ENCODE results near the gene NRAS. TPM values are rescaled to one million over a fixed set of nuclear protein-coding genes. Genes with fewer than 3 reads are reported as not detected.

Gene NRAS
- total and polyA plus RNA-seq, 2 donors (not counting 1 experiment from before 2014, with no cell fraction given) = 31.0 to 62.3 TPM

- no peak for DNase-seq (ENCODE audit: low read depth in 2 of 2)
- Histone ChIP-seq H3K27ac (ENCODE audit: insufficient read depth, low read length) (no peak overlapping the region), H3K9me3 (ENCODE audit: control insufficient read depth, insufficient read depth, low read depth, low read length) (no peaks in the 10 kb centered on the region), H3K9ac (ENCODE audit: insufficient read depth, low read length) (no peak overlapping the region), H3K4me2 (ENCODE audit: extremely low read depth, insufficient read depth, low read length) (no peak overlapping the region), H2AFZ (ENCODE audit: low read length) (no peak overlapping the region), H3K4me3 (replicated peaks in 1 of 4; ENCODE audit: control extremely low read depth in 1 of 4, insufficient read depth in 1 of 4, low read depth in 3 of 4, low read length in 4 of 4) (no peak overlapping the region), H3K4me1 (ENCODE audit: control insufficient read depth, extremely low read depth, insufficient read depth, low read length) (no peaks in the 10 kb centered on the region), H4K20me1 (ENCODE audit: control insufficient read depth, extremely low read depth, insufficient read depth, low read length) (no peaks in the 10 kb centered on the region), H3K36me3 (ENCODE audit: control insufficient read depth, insufficient read depth, low read length) (no peaks in the 10 kb centered on the region), H3K79me2 (ENCODE audit: control insufficient read depth, insufficient read depth, low read length) (no peaks in the 10 kb centered on the region), H3K27me3 (ENCODE audit: control insufficient read depth, insufficient read depth, low read length) (peaks cover 10% of the 10 kb centered on the region)
- no peak for TF ChIP-seq CTCF (conservative IDR thresholded peaks at IDR 0.05 in 1 of 2, IDR thresholded peaks at IDR 0.05 in 1 of 2; ENCODE audit: low read depth in 1 of 2, low read length in 2 of 2)
- no peak for TF ChIP-seq EZH2 (IDR thresholded peaks at IDR 0.05; ENCODE audit: low read length, missing control alignments)
Measured at GRCh38 chr1:114677691-114678090, 38.9 kb downstream of the NRAS start.

GRCh38 chr1:114676115-114676514 lies 40.5 kb downstream of the NRAS start:
- Histone ChIP-seq H3K9me3 (ENCODE audit: control insufficient read depth, insufficient read depth, low read depth, low read length) (no peaks in the 10 kb centered on the region), H3K4me3 (replicated peaks in 1 of 4; ENCODE audit: control extremely low read depth in 1 of 4, insufficient read depth in 1 of 4, low read depth in 3 of 4, low read length in 4 of 4) (no peak overlapping the region), H3K9ac (ENCODE audit: insufficient read depth, low read length) (no peak overlapping the region), H3K4me1 (ENCODE audit: control insufficient read depth, extremely low read depth, insufficient read depth, low read length) (no peaks in the 10 kb centered on the region), H3K4me2 (ENCODE audit: extremely low read depth, insufficient read depth, low read length) (no peak overlapping the region), H3K79me2 (ENCODE audit: control insufficient read depth, insufficient read depth, low read length) (no peaks in the 10 kb centered on the region), H3K27ac (ENCODE audit: insufficient read depth, low read length) (no peak overlapping the region), H2AFZ (ENCODE audit: low read length) (no peak overlapping the region), H3K27me3 (ENCODE audit: control insufficient read depth, insufficient read depth, low read length) (peaks cover 10% of the 10 kb centered on the region), H3K36me3 (ENCODE audit: control insufficient read depth, insufficient read depth, low read length) (no peaks in the 10 kb centered on the region), H4K20me1 (ENCODE audit: control insufficient read depth, extremely low read depth, insufficient read depth, low read length) (no peaks in the 10 kb centered on the region)
- TF ChIP-seq CTCF (conservative IDR thresholded peaks at IDR 0.05 in 1 of 2, IDR thresholded peaks at IDR 0.05 in 1 of 2; ENCODE audit: low read depth in 1 of 2, low read length in 2 of 2) = no peak
- no peak for TF ChIP-seq EZH2 (IDR thresholded peaks at IDR 0.05; ENCODE audit: low read length, missing control alignments)
- no peak for DNase-seq (ENCODE audit: low read depth in 2 of 2)

DNA sequence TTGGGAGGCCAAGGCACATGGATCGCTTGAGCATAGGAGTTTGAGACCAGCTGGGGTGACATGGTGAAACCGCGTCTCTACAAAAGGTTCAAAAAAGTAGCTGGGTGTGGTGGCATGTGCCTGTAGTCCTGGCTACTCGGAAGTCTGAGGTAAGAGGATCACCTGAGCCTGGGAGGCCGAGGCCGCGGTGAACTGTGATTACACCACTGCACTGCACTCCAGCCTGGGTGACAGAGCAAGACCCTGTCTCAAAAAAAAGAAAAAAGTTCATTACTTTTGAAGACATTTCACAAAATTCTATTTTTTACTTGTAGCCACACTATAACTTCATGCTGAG lies 44.7 kb downstream of the NRAS start:
- Histone ChIP-seq H3K79me2 (ENCODE audit: control insufficient read depth, insufficient read depth, low read length) (no peaks in the 10 kb centered on the region), H2AFZ (ENCODE audit: low read length) (no peak overlapping the region), H3K4me2 (ENCODE audit: extremely low read depth, insufficient read depth, low read length) (no peak overlapping the region), H3K27me3 (ENCODE audit: control insufficient read depth, insufficient read depth, low read length) (peaks cover 4% of the 10 kb centered on the region), H3K27ac (ENCODE audit: insufficient read depth, low read length) (no peak overlapping the region), H3K9me3 (ENCODE audit: control insufficient read depth, insufficient read depth, low read depth, low read length) (no peaks in the 10 kb centered on the region), H3K4me1 (ENCODE audit: control insufficient read depth, extremely low read depth, insufficient read depth, low read length) (peaks cover 3% of the 10 kb centered on the region), H3K4me3 (replicated peaks in 1 of 4; ENCODE audit: control extremely low read depth in 1 of 4, insufficient read depth in 1 of 4, low read depth in 3 of 4, low read length in 4 of 4) (no peak overlapping the region), H3K9ac (ENCODE audit: insufficient read depth, low read length) (no peak overlapping the region), H3K36me3 (ENCODE audit: control insufficient read depth, insufficient read depth, low read length) (no peaks in the 10 kb centered on the region), H4K20me1 (ENCODE audit: control insufficient read depth, extremely low read depth, insufficient read depth, low read length) (no peaks in the 10 kb centered on the region)
- no peak for TF ChIP-seq EZH2 (IDR thresholded peaks at IDR 0.05; ENCODE audit: low read length, missing control alignments)
- TF ChIP-seq CTCF (conservative IDR thresholded peaks at IDR 0.05 in 1 of 2, IDR thresholded peaks at IDR 0.05 in 1 of 2; ENCODE audit: low read depth in 1 of 2, low read length in 2 of 2) = no peak
- DNase-seq (ENCODE audit: low read depth in 2 of 2) = no peak
